NCI-H2196 (cell line): Measurements from ENCODE around the gene TELO2.

Experiments used
- DNase-seq: peaks from one replicate; lab custom pipeline; 2025; ENCODE audit not compliant: unreplicated experiment; lab: John Stamatoyannopoulos, UW

TELO2 gene

DNA sequence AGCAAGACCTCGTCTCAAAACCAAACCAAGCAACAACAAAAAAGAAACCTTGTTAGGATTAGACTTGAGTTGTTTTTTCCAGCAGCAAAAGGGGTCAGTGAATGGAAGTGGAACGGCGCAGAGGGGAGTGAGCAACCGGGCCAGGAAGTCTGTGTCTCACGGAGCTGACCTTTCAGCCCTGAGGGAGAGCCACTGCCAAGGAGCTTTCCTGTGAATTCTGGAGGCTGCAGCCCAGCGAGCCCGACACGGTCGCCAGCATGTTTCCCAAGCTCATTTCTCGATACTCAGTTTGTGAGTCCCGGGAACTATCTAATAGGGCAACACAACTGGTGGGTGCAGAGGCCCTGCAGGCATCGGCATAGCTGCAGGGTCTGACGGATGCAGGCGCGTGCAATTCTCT, 19.6 kb downstream of the TELO2 start:
- no peak for DNase-seq

DNA sequence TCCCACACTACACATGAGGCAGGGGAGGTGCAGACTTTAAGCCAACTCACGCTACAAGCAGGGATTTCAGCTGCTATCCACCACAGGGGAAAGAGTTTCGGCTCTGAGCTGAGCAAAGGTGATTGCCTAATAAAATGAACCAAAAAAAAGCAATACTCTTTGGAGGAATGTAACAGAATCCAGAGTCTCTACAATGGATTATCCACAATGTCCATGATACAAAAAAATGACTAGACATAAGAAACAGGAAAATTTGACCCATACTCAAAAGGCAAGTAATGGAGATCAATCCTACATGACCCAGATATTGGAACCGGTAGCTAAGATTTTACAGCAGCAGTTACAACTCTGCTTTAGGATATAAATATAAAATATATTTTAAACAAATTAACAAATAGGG, 21.3 kb downstream of the TELO2 start:
- no peak for DNase-seq

DNA sequence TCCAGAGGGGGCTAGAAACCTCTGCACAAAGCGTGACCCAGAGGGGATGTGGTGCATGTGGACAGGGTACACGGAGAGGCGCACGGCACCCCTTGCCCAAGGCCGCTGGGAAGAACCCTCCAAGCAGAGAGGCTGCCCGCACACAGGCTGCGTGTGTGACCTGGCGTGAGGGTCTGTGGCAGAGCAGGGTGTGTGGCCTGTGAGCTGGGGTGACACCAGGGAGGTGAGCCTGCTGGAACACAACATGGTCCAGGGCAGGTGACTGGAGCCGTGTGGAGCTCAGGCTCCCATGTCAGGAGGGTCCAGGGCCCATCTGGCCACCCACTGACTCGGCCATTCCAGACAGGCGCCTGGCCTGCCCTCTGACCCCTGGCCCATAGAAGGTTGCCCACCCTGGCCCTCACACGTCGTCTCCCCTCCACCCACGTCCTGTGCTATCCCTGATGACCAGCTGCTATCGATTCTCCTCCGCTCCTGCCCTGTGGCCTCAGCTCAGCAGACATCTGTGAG, 25.5 kb downstream of the TELO2 start:
- no peak for DNase-seq

DNA sequence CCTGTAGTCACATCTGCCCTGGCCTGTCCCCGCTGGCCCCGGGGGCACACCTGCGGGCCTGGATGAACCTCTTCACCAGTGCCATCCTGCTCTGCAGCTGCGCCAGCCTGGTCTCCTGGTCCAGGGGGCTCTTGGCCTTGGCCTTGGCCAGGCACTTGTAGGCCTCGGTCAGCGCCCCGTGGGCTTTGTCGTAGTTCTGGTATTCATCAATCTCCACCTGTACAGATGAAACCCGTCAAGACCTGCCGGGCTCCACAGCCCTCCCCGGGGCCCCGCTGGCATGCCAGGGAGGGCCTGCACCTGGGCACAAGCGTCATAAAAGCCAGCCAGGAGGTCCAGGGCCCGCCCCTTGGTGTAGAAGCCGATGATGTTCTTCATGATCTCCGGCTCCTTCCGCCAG, 26.7 kb downstream of the TELO2 start:
- DNase-seq = no peak

DNA sequence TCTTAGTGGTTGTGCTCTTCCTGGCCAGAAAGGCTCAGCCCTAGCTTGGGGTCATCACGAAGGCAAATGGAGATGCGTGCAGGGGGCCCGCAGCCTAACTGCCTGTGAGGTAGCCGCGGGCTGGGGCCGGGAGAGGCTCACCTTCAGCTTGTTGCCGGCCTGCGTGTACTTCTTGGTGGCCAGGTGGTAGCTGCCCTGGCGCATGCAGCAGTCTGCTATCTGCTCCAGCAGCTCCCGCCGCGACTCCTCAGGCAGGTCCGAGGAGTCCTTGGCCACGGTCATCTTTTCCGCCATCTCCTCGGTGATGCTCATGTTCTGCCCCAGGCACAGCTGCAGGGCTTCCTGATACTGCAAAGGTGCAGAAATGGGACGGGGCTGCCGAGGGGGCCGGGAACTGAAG, 27.3 kb downstream of the TELO2 start:
- no peak for DNase-seq

DNA sequence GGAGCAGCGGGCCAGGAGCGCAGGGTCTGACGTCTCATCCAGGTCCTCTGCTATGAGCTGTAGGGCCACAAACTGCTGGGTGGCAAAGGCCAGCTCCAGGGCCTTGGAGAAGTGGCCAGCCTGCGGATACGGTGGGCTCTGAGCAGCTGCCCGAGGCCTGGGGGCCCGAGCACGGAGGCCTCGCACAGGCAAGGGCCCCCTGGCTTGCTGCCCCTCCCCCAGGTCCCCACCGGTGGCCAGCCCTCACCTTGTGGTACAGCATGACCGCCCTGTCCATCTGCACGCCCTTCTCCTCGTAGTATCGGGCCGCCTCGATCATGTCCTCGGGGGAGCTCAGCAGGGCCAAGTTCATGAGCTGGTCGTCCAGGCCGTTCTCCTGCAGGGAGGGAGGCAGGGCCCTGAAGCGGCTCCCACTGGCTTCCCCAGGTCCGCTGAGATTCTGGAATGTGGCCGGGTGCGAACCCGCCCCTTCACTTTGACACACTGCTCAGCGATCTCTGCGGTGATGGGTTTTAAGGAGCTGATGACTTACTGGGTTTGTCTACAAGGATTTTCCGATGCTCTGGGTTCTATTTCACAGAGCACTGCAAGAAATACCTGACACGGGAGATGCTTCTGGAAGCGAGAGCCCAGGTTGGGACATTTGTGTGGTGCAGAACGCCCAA, 30.6 kb downstream of the TELO2 start:
- no peak for DNase-seq

DNA sequence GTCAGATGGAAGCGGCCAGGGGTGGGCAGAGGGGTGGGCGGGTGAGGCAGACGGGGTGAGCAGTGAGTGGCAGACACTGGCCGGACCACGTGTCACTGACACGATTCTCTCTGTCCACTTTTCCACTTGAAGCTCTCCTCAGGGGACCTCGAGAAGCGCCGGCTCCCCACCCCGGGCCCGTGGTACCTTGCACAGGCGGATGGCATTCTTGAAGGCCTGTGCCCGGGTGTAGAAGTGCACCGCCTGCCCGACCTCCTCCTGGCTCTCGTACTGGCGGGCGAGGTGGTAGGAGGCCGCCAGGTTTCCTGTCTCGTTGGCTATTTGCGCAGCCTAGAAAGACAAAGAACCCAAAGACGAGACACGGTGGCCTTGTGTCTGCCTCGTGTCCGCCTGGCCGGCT, 31.2 kb downstream of the TELO2 start:
- DNase-seq = no peak

DNA sequence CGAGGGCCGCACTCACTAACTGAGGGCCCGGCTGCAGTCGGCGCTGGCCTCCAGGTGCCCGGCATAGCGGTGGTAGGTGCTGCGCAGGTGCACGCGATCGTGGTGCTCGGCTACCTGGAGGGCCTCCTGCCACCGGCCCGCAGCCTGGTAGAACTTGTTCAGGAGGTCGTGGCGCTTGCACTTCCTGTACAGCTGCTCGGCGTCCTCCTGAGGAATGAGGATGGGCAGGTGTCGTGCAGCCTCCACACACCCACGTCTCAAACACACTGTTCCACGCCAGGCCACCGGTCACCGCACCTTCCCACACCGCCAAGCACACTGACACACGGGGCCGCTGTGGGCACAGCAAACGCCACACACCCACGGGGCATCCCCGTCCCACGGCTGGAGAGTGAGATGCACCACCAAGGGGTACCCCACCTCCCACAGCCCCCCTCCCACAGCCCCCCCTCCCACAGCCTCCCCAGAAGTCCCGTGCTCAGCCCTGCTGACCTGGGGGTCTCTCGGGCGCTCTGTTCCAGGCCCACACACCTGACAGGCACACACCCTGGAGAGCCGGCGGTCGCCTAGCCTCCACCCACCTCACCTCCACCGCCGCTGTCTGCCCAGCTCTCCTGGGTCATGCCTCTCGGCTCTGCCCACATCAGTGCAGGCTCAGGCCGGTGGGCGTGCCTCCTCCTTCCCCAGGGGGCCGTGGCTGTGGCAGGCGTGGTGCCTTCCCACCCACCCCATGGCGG, 32.9 kb downstream of the TELO2 start:
- no peak for DNase-seq

DNA sequence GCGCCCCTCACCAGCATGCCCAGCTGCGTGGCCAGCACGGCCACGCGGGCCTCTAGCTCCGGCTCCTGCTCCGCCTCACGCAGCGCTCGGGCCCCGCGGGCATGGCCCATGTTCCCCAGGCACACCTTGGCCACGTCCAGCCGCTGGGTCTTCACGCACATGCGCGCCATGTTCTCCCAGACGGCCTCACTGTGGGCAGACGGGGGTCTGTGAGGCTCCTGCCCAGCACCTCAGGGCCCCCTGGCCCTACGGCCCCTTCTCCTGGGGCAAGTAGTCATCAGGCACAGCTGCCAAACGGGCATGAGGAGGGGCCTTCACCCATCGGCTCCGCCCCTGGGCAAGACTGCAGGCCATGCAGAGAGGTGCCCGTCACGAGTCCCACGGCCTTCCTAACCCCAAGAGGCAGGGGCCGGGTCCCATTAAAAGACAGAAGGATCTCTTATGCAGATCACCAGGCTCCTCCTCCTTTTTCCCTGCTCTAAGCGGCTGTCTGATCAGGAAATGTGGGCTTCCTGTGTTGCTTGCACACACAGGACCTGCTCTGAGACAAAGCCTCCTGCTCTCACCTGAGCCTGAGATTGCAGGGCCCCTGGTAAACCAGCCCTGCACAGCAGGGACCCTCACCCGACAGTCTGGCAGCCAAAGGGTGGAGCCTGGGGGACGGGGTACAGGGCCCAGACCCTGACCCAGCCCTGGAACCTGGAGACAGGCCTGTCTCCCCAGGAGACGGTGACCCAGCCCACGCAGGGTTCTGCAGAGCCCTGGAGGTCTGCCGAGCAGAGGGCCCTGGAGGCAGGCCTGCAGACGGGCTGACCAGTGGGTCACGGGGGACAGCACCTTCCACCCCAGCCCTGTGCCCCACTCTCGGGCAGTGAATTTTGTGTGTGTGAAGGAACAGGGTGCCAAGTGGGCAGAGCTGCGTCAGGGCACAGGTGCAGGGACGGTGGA, 33.7 kb downstream of the TELO2 start:
- DNase-seq = no peak

DNA sequence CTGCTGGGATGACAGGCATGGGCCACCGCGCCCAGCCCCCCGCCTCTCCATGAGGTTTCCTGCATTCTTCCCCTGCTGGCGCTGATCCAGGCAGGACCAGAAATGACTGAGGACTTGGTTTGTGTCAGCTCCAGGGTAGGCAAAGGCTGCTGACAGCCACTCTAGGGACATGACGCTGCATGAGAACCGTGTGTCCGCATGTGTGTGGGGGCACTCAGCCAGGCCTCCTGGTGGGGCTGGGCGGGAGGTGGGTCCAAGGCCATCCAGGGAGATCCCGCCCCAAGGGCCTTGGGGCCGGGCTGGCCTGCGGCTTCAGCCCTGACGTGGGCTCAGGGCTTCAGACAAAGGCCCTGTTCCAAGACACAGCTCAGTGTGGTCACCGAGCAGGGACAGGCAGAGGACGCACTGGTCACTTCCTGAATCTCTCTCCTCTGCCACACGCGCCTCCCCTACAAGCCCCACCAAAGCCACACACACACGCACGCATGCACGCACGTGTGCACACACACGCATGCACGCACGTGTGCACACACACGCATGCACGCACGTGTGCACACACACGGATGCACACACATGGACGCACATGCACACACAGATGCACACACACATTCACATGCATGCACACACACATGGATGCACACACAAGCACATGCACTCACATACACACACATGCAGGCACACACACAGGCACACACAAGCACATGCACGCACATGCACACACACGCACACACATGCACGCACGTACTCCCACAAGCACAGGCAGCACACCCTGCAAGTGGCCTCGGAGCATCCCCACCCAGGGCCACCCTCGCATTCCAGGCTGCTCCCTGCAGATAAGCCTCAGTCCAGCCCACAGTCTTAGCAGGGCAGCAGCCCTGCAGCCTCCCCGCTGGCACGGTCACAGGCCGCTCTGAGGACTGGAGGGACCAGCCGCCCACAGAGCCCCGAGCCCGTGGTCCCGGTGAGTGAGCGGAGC, 35.0 kb downstream of the TELO2 start:
- DNase-seq = no peak

DNA sequence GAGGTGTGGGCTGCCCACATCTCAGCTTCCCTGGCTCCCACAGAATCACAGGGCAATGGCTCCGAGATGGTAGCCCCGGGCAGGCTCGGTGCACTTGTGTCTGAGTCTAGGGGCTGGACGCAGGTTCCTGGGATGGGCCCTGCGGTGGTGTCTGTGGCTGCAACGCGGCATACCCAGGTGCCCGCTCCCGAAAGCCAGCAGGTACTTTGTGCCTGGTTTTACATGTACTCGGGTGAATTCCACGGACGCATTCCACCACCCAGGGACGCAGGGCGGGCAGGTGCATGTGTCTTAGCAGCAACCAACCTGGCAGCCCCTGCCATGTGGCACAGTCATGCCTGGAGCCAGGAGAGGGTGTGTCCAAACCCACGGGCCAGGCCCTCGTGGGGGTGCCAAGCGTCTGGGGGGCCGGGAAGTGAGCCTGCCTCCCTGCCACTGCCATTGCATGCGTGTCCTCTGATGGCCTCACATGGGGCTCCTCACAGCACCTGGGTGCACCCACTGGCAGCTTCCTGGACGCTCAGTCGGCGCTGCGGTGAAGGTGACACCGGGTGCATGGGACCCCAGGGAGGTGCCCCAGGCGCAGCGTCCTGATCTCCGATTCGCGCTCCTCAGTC, 35.9 kb downstream of the TELO2 start:
- no peak for DNase-seq

DNA sequence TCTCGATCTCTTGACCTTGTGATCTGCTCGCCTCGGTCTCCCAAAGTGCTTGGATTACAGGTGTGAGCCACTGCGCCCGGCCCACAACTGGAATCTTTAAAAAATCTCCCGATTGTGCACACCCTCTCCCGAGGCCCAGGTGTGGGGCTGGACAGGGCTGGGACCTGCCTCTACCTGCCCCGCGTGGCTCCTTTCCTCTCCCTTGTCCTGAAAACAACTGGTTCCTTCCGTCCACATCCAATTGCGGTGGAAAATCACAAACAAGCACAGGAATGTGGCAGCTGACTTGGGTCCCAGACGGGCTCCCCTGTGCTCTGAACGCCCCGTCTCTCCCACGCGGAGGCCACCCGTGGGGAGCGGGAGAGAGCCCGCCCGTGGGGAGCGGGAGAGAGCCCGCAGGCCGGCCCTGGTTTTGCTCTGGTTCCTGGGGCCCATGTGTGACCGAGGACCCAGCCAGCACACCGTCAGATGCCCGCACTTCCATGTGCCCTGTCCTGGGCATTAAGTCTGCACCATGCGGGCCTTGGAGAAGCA, 37.3 kb downstream of the TELO2 start:
- DNase-seq = no peak

DNA sequence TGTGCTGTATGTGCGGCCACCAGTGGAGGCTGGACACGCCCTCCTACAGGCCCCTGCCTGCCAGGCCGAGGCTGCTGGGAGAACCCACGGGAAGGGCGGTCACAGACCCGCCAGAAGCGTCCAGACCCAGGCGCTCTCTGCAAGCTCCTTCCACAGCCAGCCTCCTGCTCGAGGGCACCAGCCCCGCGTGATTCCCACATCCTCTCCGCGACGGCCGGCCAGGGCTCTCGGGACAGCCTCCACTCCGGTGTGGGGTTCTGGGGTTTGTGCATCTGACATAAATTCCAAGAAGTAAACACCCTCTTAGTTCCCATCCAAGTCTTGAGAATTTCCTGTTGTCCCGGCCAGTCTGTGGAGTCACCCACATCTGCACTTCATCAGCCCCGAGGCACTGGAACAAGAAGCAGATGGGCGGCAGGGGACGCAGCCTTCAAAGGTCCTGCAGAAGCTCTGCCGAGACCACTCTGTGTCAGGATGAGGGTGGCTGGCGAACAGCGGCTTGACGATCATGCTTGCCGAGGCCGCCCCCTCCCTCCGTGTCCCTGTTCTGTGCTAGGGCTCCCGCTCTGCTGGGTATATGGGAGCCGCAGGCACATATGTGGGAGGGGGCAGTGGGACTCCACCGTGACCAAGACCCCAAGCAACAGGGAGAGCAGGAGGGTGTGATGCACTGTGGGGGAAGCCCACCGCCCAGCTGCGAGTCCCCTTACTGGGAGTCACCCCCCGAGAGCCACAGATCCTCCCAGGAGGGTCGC, 37.9 kb downstream of the TELO2 start:
- no peak for DNase-seq

DNA sequence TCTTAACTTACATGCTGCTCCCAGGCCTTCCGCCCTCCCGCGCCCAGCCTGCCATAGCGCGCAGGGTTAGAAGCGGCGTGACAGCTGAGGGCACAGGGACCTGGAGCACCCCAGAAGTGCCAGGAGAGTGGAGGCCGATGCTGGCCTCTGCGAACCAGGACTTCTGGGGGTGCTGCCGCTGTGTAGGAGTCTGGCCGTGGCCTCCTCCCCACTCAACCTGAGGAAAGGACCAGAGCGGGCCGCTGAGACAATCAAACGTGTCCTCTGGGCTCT, 38.4 kb downstream of the TELO2 start:
- DNase-seq = no peak

DNA sequence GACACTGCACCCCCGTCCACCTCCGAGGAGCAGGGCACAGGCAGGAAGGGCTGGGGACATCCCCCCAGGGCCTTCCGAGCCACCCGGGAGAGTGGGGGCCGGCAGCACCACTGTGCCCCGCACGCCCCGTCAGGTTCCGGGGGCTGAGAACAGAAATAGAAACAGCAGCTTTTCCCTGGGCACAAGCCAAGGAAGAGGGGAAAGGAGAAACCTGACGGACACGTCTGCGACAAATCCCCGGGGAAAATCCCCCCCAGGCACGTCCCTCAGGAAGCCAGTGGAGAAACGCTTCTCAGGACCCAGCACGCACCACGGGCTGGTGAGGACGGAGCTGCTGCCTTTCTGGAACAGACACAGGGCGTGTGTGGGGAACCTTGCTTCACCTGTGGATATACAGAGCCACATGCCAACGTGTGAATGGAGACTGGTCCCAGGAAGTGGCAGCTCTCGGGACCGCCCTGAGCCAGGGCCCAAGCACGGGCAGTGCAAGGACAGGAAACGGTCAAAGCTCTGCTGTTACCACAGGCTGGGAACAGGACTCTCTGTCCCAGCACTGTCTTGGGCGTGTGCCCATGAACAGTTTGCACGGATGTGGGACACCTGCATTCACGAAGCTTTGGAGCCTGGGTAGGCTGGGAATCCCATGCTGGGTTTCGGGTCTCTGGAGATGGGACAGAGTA, 39.1 kb downstream of the TELO2 start:
- no peak for DNase-seq

DNA sequence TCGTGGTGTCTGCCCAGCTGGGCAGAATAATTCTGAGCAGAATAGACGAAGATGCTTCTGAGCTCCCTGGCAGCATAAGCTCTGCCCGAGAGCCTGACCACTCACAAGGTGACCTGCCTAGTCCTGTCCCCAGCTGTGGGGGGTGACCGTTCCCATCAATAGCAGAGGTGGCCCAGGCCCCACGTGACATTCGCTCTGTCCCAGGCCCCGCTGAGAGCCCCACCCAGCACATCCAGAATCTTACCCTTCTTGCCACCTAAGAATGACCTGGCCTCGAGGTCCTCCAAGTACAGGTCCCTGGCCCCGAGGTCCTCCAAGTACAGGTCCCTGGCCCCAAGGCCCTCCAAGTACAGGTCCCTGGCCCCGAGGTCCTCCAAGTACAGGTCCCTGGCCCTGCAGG, 39.6 kb downstream of the TELO2 start:
- no peak for DNase-seq

DNA sequence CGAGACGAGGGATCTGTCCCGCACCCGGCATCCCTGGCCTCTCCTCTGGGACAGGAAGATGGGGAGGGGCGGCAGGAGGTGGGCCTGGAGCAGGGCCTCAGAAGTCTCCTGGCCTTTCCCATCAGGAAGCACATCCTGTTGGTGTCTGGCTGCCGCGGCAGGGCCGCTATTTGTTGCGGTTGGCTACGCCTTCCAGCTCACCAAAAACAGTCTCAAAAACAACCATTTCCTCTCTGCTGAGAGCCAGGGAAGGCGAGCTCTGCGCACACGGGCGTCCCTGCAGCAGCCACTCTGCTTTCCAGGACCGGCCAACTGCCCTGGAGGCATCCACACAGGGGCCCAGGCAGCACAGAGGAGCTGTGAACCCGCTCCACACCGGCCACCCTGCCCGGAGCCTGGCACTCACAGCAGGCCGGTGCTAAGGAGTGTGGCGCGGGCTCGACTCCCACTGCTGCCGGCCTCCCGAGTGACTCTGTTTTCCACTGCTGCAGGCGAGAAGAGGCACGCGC, 40.3 kb downstream of the TELO2 start, which contains the start of gene TMEM204:
Gene TMEM204 (plus strand): TSS at position 224 of the 509 bp plus-strand sequence. CDS start 610 bp downstream, outside the sequence.
- no peak for DNase-seq
